ENCODE measurements around the gene PDPR. TPM values are rescaled to one million over a fixed set of nuclear protein-coding genes. Genes with fewer than 3 reads are reported as not detected.

The PDPR gene
- total and polyA plus RNA-seq, 10 of the 15 experiments (the other 5 are each of a cell fraction or from before 2014, with no cell fraction given) = 2.6 to 29.1 (median 6.8) TPM

DNA sequence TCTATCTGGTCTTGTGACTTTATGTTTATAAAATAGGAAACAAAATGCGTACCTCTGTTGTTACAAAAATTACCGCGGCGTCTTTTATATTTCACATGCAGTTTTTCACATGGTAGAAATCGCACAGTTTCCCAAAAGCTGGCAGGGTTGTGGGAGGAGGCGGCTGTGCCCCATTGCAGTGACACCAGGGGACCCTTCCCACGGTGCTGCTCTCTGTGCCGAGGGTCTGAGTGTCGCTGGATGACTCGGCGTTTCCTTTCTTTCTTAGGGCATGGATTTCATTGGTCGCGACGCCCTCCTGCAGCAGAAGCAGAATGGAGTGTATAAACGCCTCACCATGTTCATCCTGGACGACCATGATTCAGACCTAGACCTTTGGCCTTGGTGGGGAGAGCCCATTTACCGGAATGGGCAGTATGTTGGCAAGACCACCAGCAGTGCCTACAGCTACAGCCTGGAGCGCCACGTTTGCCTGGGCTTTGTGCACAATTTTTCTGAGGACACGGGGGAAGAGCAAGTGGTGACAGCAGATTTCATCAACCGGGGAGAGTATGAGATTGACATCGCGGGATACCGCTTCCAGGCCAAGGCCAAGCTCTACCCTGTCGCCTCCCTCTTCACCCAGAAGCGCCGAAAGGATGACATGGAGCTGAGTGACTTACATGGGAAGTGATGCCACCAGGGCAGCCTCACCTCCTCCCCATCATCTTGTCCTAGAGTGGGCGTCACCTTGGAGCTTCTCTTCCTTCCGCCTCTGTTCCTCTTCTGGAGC is 42.3 kb downstream of the PDPR start:
- no peaks in the 10 kb centered on the region for H4K20me1 ChIP-seq (ENCODE audit: control insufficient read depth, insufficient read depth)
- TF ChIP-seq RB1 (IDR thresholded peaks at IDR 0.05; ENCODE audit: borderline replicate concordance) = no peak
- BruUV-seq (replicated peaks) = no TSS peak
- 97% methylated on average over 29 of the region's 29 CpGs for WGBS (ENCODE audit: insufficient coverage, insufficient replicate concordance, low lambda C conversion rate, missing lambda C conversion rate)
- H3K4me2 ChIP-seq (ENCODE audit: control insufficient read depth, insufficient read depth) = no peak overlapping the region
- H2AFZ ChIP-seq (ENCODE audit: control insufficient read depth, low read depth, low read length) = no peak overlapping the region
- ChIA-PET CTCF (no interaction called here), RAD21 (ENCODE audit: unreplicated experiment) (no interaction called here), POLR2A (interaction anchor here (0.5 kb wide), 1 partner anchor 303 kb away, joined by 3 read pairs; no protein-coding TSS in a partner anchor), SMC1A (ENCODE audit: uncharacterized antibody, unreplicated experiment) (no interaction called here)
- peaks cover 11 to 16% of the 10 kb centered on the region in 2 experiments for H3K36me3 ChIP-seq (ENCODE audit: control insufficient read depth in 2 of 2, insufficient read depth in 2 of 2, low read length in 1 of 2)
- H3K4me1 ChIP-seq (ENCODE audit: control insufficient read depth, insufficient read depth, low read length) = no peaks in the 10 kb centered on the region
- H3K9me3 ChIP-seq (replicated peaks; ENCODE audit: control insufficient read depth, insufficient read depth, low read length) = no peaks in the 10 kb centered on the region
- DNase-seq (ENCODE audit: low read depth, low spot score) (no peak), ATAC-seq (no peak), FAIRE-seq (no peak)
- no peak overlapping the region for H3K27ac ChIP-seq (ENCODE audit: control insufficient read depth, insufficient read depth)
- H3K27me3 ChIP-seq (replicated peaks in 1 of 2; ENCODE audit: control insufficient read depth in 2 of 2, insufficient read depth in 2 of 2, low read length in 1 of 2) = no peaks in the 10 kb centered on the region
- H3K79me2 ChIP-seq (ENCODE audit: control insufficient read depth, insufficient read depth, low read length) = no peaks in the 10 kb centered on the region
- intact Hi-C loops (cut with micrococcal nuclease; ENCODE audit: unreplicated experiment) = no loop called here
- no peak overlapping the region for H3K4me3 ChIP-seq
- H3K9ac ChIP-seq (ENCODE audit: control insufficient read depth, insufficient read depth, low read length) = no peak overlapping the region
- in situ Hi-C loops (cut with MboI) = no loop called here

DNA sequence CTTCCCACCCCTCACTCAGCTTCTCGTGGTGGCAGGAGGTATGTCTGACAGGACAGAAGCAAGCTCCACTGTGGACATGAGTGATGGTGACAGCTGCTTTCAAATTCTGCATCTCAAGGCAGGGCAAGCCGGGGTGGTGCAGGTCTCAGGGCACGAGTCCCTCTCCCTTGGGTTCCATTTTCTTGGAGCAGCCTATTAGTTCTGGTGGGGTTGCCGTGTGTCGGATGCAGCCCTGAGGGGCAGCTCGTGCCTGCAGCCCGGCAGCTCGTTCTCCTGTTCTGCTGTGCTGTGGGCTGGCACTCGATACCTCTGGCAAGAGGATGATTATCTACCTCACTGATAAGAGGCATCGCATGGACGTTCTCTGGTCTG is 43.0 kb downstream of the PDPR start:
- in situ Hi-C loops (cut with MboI) (no loop called here), intact Hi-C loops (cut with micrococcal nuclease; ENCODE audit: unreplicated experiment) (no loop called here)
- no peak for DNase-seq (ENCODE audit: low read depth, low spot score)
- FAIRE-seq = no peak
- no TSS peak for BruUV-seq (replicated peaks)
- Histone ChIP-seq H2AFZ (ENCODE audit: control insufficient read depth, low read depth, low read length) (no peak overlapping the region), H3K27ac (ENCODE audit: control insufficient read depth, insufficient read depth) (no peak overlapping the region), H3K36me3 (ENCODE audit: control insufficient read depth in 2 of 2, insufficient read depth in 2 of 2, low read length in 1 of 2) (peaks cover 11 to 15% of the 10 kb centered on the region in 2 experiments), H3K79me2 (ENCODE audit: control insufficient read depth, insufficient read depth, low read length) (no peaks in the 10 kb centered on the region), H3K27me3 (replicated peaks in 1 of 2; ENCODE audit: control insufficient read depth in 2 of 2, insufficient read depth in 2 of 2, low read length in 1 of 2) (no peaks in the 10 kb centered on the region), H3K4me2 (ENCODE audit: control insufficient read depth, insufficient read depth) (no peak overlapping the region), H3K4me1 (ENCODE audit: control insufficient read depth, insufficient read depth, low read length) (no peaks in the 10 kb centered on the region), H3K9ac (ENCODE audit: control insufficient read depth, insufficient read depth, low read length) (no peak overlapping the region), H4K20me1 (ENCODE audit: control insufficient read depth, insufficient read depth) (no peaks in the 10 kb centered on the region), H3K9me3 (replicated peaks; ENCODE audit: control insufficient read depth, insufficient read depth, low read length) (no peaks in the 10 kb centered on the region), H3K4me3 (no peak overlapping the region)
- TF ChIP-seq ATF7 (IDR thresholded peaks at IDR 0.05; ENCODE audit: low read depth) (no peak), NR2F1 (conservative IDR thresholded peaks at IDR 0.05) (no peak), RBBP5 (conservative IDR thresholded peaks at IDR 0.05) (no peak), KAT2A (conservative IDR thresholded peaks at IDR 0.05; ENCODE audit: control insufficient read depth, low read depth, low read length) (no peak), TCF3 (IDR thresholded peaks at IDR 0.05; ENCODE audit: borderline replicate concordance, insufficient read depth, low read depth, low read length) (no peak), MXI1 (IDR thresholded peaks at IDR 0.05; ENCODE audit: low read depth, low read length) (no peak)
- TF ChIP-seq, protein P1, sequence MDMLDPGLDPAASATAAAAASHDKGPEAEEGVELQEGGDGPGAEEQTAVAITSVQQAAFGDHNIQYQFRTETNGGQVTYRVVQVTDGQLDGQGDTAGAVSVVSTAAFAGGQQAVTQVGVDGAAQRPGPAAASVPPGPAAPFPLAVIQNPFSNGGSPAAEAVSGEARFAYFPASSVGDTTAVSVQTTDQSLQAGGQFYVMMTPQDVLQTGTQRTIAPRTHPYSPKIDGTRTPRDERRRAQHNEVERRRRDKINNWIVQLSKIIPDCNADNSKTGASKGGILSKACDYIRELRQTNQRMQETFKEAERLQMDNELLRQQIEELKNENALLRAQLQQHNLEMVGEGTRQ (IDR thresholded peaks at IDR 0.05; ENCODE audit: borderline replicate concordance, low read depth, low read length) = no peak
- TF ChIP-seq, protein P2, sequence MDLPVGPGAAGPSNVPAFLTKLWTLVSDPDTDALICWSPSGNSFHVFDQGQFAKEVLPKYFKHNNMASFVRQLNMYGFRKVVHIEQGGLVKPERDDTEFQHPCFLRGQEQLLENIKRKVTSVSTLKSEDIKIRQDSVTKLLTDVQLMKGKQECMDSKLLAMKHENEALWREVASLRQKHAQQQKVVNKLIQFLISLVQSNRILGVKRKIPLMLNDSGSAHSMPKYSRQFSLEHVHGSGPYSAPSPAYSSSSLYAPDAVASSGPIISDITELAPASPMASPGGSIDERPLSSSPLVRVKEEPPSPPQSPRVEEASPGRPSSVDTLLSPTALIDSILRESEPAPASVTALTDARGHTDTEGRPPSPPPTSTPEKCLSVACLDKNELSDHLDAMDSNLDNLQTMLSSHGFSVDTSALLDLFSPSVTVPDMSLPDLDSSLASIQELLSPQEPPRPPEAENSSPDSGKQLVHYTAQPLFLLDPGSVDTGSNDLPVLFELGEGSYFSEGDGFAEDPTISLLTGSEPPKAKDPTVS (IDR thresholded peaks at IDR 0.05; ENCODE audit: low read depth, low read length) = no peak
- RAD21 ChIA-PET (ENCODE audit: unreplicated experiment) = no interaction called here
- no peak for ATAC-seq
- SMC1A ChIA-PET (ENCODE audit: uncharacterized antibody, unreplicated experiment) = no interaction called here
- WGBS (ENCODE audit: insufficient coverage, insufficient replicate concordance, low lambda C conversion rate, missing lambda C conversion rate) = 94% methylated on average over 11 of the region's 11 CpGs
- CTCF ChIA-PET = no interaction called here
- POLR2A ChIA-PET = interaction anchor here (0.5 kb wide), 1 partner anchor 302 kb away, joined by 3 read pairs; no protein-coding TSS in a partner anchor
